OCI-LY7 (cell line): Measurements from ENCODE around the gene SMG6. TPM values are rescaled to one million over a fixed set of nuclear protein-coding genes. Genes with fewer than 3 reads are reported as not detected.

Experiments used
- BruUV-seq: library from RNA; stranded (reverse); fragments of 400-500 nt; replicated peaks from 2 replicates; lab custom pipeline; 2021; lab: Mats Ljungman, UMichigan
- CTCF ChIA-PET: fragments of 300-600 bp; sonication (Branson Sonifier 250); formaldehyde crosslinking; loops from one replicate; lab custom pipeline; 2022; ENCODE audit warnings: antibody characterized with exemption; ENCODE audit not compliant: unreplicated experiment; lab: Charles Lee
- POLR2A ChIA-PET: fragments of 300-600 bp; sonication (Branson Sonifier 250); formaldehyde crosslinking; loops from one replicate; lab custom pipeline; 2022; ENCODE audit warnings: antibody characterized with exemption; lab: Charles Lee
- DNase-seq: peaks from one replicate; pipeline ENCODE4 v3.0.0-alpha.2; 2015; ENCODE audit warnings: low spot score
- H2AFZ ChIP-seq: fragments of 200-600 bp; sonication (generic), shearing (Covaris generic); 2 replicates; pipeline ENCODE4 v1.6.1; 2014; ENCODE audit warnings: mild to moderate bottlenecking, antibody characterized with exemption, low read length, moderate library complexity
- H3K27ac ChIP-seq: fragments of 200-600 bp; sonication (generic); 2 replicates; pipeline ENCODE4 v1.5.1; 2014; ENCODE audit warnings: mixed run types, low read depth, mild to moderate bottlenecking, moderate library complexity, low read length, inconsistent platforms; ENCODE audit not compliant: poor library complexity, severe bottlenecking
- H3K36me3 ChIP-seq: fragments of 200-600 bp; sonication (generic); 2 replicates; pipeline ENCODE4 v1.6.1; 2014; ENCODE audit warnings: mild to moderate bottlenecking, antibody characterized with exemption, low read length, moderate library complexity, mixed read lengths; ENCODE audit not compliant: insufficient read depth
- H3K4me1 ChIP-seq: fragments of 200-600 bp; sonication (generic); 2 replicates; pipeline ENCODE4 v1.5.1; 2014; ENCODE audit warnings: mild to moderate bottlenecking, low read length; ENCODE audit not compliant: insufficient read depth, poor library complexity, severe bottlenecking
- H3K4me2 ChIP-seq: fragments of 200-600 bp; sonication (generic); 2 replicates; pipeline ENCODE4 v1.6.1; 2014; ENCODE audit warnings: mild to moderate bottlenecking, low read length
- H3K4me3 ChIP-seq: fragments of 200-600 bp; sonication (generic); 2 replicates; pipeline ENCODE4 v1.5.1; 2014; ENCODE audit warnings: mild to moderate bottlenecking, low read depth, low read length; ENCODE audit not compliant: poor library complexity, severe bottlenecking
- H3K79me2 ChIP-seq: fragments of 200-600 bp; sonication (generic); 2 replicates; pipeline ENCODE4 v1.6.1; 2016; ENCODE audit warnings: low read depth, mild to moderate bottlenecking, low read length, moderate library complexity, mixed read lengths; ENCODE audit not compliant: insufficient read depth
- H3K9me2 ChIP-seq: fragments of 200-600 bp; sonication (generic); 2 replicates; pipeline ENCODE4 v1.6.1; 2016; ENCODE audit warnings: mild to moderate bottlenecking, low read length, mixed read lengths; ENCODE audit not compliant: insufficient read depth
- H3K9me3 ChIP-seq: fragments of 200-600 bp; sonication (generic); 2 replicates; pipeline ENCODE4 v1.6.1; 2014; ENCODE audit warnings: mild to moderate bottlenecking, mixed run types, low read length, mixed read lengths
- H4K20me1 ChIP-seq: fragments of 200-600 bp; sonication (generic); 2 replicates; pipeline ENCODE4 v1.6.1; 2014; ENCODE audit warnings: mild to moderate bottlenecking, antibody characterized with exemption, low read length, moderate library complexity, mixed read lengths; ENCODE audit not compliant: insufficient read depth
- EZH2phosphoT487 ChIP-seq: fragments of 200-600 bp; sonication (generic); IDR thresholded peaks from 2 replicates; pipeline ENCODE4 v1.6.1; 2018; ENCODE audit warnings: low read depth, borderline replicate concordance, mild to moderate bottlenecking, mixed run types, antibody characterized with exemption, low read length, moderate library complexity, mixed read lengths
- intact Hi-C: fragments of 100-400 bp; cut with micrococcal nuclease; formaldehyde crosslinking; loops from one replicate; pipeline ENCODE4 v1.10.0; 2022; ENCODE audit not compliant: unreplicated experiment
- total RNA-seq, 2 experiments: library from RNA; depleted of rRNA in 1 of 2; stranded (reverse); fragments of >200 nt in 1 of 2; shearing (Covaris generic) in 1 of 2; gene quantifications; 2 replicates each; pipeline ENCODE4 v1.2.3, GENCODE V29; 2014 to 2022
- TF ChIP-seq, protein P1 (sequence below): fragments of 200-600 bp; sonication (generic); conservative IDR thresholded peaks from 2 replicates; pipeline ENCODE4 v1.5.1; 2014; ENCODE audit warnings: mild to moderate bottlenecking, antibody characterized with exemption, low read length, moderate library complexity, mixed read lengths

SMG6 gene
- total RNA-seq, 2 experiments from 2014 or later = 12.5 to 17.8 TPM

DNA sequence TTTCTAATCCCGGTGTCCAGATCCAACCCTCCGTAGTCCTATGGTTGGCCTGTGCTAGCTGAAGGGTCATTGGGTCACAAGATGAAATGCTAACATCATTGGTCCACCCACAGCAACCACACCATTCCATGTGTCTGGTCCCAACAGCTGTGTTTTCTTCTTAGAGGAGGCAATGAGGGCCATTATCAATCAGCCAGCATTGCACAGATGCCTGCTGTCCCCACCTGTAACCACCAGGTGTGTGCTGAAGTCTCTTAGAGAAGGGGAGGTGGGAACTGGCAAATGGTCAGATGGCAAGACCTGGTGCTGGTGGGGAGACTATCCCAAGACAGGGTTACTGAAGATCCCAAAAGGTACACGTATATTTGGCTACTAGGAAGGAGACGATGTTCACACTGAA lies 211.3 kb downstream of the SMG6 start:
- Histone ChIP-seq H2AFZ (no peak overlapping the region), H3K27ac (no peak overlapping the region), H3K4me1 (peaks cover 42% of the 10 kb centered on the region), H3K79me2 (no peaks in the 10 kb centered on the region), H4K20me1 (no peaks in the 10 kb centered on the region), H3K4me3 (no peak overlapping the region), H3K9me2 (no peaks in the 10 kb centered on the region), H3K36me3 (no peaks in the 10 kb centered on the region), H3K9me3 (no peaks in the 10 kb centered on the region), H3K4me2 (no peak overlapping the region)
- TF ChIP-seq EZH2phosphoT487 = no peak
- TF ChIP-seq, protein P1, sequence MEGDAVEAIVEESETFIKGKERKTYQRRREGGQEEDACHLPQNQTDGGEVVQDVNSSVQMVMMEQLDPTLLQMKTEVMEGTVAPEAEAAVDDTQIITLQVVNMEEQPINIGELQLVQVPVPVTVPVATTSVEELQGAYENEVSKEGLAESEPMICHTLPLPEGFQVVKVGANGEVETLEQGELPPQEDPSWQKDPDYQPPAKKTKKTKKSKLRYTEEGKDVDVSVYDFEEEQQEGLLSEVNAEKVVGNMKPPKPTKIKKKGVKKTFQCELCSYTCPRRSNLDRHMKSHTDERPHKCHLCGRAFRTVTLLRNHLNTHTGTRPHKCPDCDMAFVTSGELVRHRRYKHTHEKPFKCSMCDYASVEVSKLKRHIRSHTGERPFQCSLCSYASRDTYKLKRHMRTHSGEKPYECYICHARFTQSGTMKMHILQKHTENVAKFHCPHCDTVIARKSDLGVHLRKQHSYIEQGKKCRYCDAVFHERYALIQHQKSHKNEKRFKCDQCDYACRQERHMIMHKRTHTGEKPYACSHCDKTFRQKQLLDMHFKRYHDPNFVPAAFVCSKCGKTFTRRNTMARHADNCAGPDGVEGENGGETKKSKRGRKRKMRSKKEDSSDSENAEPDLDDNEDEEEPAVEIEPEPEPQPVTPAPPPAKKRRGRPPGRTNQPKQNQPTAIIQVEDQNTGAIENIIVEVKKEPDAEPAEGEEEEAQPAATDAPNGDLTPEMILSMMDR = no peak
- CTCF ChIA-PET = no interaction called here
- no peak for DNase-seq
- intact Hi-C loops = no loop called here
- no TSS peak for BruUV-seq
- POLR2A ChIA-PET = interaction anchor here (0.7 kb wide), 1 partner anchor 22 kb away, joined by 3 read pairs; no protein-coding TSS in a partner anchor

GRCh38 chr17:2090804-2091534 lies 212.6 kb downstream of the SMG6 start:
- no peaks in the 10 kb centered on the region for H3K9me2 ChIP-seq
- TF ChIP-seq EZH2phosphoT487 = no peak
- TF ChIP-seq, protein P1 = no peak
- no TSS peak for BruUV-seq
- ChIA-PET CTCF (no interaction called here), POLR2A (interaction anchor here (0.6 to 1.0 kb wide), 2 partner anchors 28 to 108 kb away, joined by 3 to 5 read pairs; no protein-coding TSS in a partner anchor)
- no peak overlapping the region for H2AFZ ChIP-seq
- H4K20me1 ChIP-seq = no peaks in the 10 kb centered on the region
- peak overlapping the region; percentile 70 for H3K4me2 ChIP-seq
- H3K36me3 ChIP-seq = no peaks in the 10 kb centered on the region
- H3K9me3 ChIP-seq = no peaks in the 10 kb centered on the region
- DNase-seq = no peak
- no peaks in the 10 kb centered on the region for H3K79me2 ChIP-seq
- intact Hi-C loops = no loop called here
- no peak overlapping the region for H3K27ac ChIP-seq
- no peak overlapping the region for H3K4me3 ChIP-seq
- H3K4me1 ChIP-seq = peaks cover 54% of the 10 kb centered on the region

DNA sequence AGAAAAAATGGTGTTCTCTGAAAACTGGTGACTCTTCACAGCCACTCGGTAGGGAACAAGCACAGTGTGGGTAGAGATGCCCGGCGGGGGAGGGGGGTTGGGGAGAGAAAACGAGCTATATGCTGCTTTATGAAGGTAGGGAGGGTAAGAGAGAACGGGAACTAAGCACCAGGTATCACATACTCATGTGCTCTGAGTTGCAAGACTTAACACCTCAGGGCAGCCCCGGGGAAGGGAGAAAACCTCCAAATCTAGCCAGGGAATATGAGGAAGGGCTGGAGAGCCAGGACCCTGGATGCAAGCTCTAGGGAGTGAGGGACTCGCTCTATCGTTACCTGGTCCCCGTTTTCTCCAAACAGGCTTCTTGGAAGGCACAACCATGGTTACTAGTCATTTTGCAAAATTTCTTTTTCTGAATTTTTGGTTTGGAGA lies 213.4 kb downstream of the SMG6 start:
- Histone ChIP-seq H3K36me3 (no peaks in the 10 kb centered on the region), H2AFZ (peak overlapping the region; percentile 46; the same call in 1 of the 2 replicates), H3K4me1 (peaks cover 55% of the 10 kb centered on the region), H4K20me1 (no peaks in the 10 kb centered on the region), H3K27ac (peak overlapping the region; percentile 53), H3K9me3 (no peaks in the 10 kb centered on the region), H3K4me3 (peak overlapping the region; percentile 66), H3K9me2 (no peaks in the 10 kb centered on the region), H3K79me2 (no peaks in the 10 kb centered on the region), H3K4me2 (peak overlapping the region; percentile 70)
- no peak for DNase-seq
- no TSS peak for BruUV-seq
- CTCF ChIA-PET = interaction anchor here (1.2 kb wide), 1 partner anchor 18 kb away, joined by 3 read pairs; no protein-coding TSS in a partner anchor
- intact Hi-C loops = no loop called here
- POLR2A ChIA-PET = interaction anchor here (0.7 to 1.0 kb wide), 2 partner anchors 29 to 217 kb away, joined by 4 to 5 read pairs; no protein-coding TSS in a partner anchor
- no peak for TF ChIP-seq EZH2phosphoT487
- TF ChIP-seq, protein P1 = no peak
